ENCODE results near the gene SYCP3.
"Not testable (repeated sequence)": the region's sequence is repeated elsewhere in the genome, so short reads cannot be mapped to it uniquely, and the experiment has no call there.

The SYCP3 gene

DNA sequence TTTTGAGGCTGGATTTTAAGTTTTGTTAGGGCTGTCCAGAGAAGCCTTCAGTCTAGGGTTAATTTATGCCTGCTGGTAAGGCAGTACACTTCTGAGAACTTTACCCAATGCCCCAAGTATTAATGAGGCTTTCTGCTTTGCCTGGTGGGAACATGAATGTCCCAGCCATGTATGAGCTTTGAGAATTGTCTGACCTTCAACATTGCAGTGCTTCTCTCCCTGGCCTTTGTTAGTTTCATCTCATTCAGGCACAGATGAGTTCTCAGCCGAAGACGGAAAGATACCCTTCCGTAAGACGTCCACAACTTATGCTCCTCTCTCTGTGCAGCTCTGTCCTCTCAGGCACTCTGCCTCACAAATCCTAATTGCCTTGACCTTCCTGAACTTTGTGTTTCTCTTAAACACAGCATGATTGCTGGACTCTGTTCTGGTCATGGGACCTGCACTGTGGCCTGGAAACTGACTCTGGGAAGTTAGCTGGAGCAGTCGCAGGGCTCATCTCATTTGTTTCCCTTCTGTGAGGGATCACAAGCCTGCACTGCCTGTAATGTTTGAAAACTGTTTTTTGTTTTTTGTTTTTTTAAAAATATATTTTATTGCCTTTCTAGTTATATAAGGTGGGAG is 26.1 kb downstream of the SYCP3 start:
- DNase-seq (ENCODE audit: low spot score): peak; percentile 19

DNA sequence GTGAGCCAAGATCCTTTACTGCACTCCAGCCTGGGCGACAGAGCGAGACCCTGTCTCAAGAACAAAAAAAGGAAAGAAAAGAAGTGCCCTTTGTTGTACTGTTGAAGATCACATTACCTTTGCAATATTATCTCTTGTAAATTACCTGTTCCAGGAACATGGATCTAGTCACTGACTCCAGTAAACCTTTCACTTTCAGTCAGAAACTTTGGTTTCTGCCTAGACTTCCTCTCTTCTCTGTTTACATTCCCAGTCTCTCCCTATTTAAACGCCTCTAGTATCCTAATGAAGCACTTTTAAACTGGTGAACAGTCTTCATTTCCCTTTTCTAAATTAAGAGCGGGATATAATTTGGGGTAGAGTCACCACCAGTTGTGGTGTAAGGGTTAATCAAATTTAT is 29.0 kb downstream of the SYCP3 start:
- no peak for DNase-seq (ENCODE audit: low spot score)

DNA sequence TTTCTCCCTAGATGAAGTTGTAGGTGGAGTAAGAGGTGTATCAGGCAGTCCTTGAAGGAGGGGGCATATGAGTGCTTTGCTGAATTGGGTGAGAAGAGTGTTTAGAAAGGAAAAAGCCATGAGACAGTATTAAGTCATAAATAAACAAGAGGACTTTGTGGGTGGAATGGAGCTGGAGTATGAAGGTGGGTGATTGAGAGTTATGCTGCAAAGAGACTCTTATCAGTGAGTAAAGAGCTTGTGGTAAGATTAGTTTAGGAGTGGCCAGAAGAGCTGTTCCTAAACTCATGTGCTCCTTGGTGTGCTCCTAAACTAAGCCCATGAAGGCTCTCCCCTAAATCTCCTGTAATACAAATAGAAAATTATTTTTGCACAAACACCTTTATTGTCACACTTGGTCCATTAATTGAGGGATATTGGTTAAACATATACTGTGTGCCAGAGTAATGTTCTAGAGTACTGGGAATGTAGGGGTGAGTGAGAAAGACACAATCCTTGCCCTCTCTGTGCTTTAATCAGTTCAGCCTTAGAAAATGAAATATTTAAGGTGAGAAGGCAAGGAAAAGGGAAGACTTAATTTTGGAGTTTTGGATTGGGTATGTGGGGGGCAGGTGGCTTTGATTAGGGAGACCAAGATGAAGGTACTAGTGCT is 32.0 kb downstream of the SYCP3 start:
- DNase-seq (ENCODE audit: low spot score): no peak

DNA sequence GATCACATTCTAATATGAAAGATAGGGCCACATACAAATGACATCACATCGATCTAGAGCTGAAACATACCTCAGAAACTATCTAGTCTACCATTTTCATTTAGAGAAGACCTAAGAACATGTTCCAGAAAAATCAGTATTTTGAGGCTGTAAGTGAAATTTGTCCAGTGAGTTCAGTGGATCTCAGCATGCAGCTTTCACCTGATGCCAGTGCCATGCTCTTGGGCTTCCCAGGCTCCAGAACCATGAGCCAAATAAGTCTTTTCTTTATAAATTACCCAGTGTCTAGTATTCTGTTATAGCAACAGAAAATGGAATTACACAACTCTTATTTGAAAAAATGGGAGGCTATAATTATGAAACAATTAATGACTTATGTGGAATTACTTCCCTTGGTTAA is 32.9 kb downstream of the SYCP3 start:
- no peak for DNase-seq (ENCODE audit: low spot score)

DNA sequence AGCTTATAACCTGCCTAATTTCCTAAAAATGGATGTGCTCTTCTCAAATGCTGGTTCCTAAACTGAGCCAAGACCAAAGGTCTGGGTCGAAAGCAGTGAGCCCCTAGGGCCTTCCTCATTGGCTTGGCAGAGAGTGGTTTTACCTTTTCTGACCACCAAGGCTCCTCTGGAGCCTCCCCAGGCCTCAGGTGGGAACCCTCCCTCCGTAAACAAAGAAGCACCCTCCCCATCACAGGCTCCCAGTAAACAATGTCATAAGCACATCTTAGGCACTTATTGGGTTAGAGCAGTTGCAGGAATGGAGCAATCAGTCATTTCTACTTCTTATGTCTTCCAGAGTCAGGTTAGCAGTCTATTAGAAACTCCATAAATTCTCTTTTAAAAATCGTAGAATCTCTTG is 35.8 kb downstream of the SYCP3 start:
- no peak for DNase-seq (ENCODE audit: low spot score)

DNA sequence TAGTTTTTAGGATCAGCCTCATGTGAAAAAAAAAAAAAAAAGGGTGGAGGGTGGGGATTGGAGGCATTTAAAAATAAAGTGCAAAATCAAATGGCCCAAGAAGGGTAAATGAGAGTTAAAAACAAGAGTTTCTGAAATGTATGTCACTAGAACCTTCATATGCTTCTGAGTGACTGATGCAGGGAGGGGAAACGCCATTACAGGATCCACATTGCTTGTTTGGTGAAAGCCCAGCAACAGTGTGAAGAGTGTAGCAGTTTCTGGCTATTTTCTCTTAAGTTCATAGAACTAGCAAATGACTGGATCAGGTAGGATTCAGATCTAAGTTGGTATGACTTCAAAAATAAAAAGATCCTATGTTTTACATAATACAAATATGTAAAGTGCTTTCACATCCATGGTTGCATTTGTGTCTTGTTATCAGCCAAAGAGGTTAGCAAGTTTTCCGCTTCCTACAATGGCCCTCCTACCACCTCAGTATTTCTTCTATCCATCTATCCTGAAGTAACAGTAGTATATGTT is 38.9 kb downstream of the SYCP3 start:
- no peak for DNase-seq (ENCODE audit: low spot score)

DNA sequence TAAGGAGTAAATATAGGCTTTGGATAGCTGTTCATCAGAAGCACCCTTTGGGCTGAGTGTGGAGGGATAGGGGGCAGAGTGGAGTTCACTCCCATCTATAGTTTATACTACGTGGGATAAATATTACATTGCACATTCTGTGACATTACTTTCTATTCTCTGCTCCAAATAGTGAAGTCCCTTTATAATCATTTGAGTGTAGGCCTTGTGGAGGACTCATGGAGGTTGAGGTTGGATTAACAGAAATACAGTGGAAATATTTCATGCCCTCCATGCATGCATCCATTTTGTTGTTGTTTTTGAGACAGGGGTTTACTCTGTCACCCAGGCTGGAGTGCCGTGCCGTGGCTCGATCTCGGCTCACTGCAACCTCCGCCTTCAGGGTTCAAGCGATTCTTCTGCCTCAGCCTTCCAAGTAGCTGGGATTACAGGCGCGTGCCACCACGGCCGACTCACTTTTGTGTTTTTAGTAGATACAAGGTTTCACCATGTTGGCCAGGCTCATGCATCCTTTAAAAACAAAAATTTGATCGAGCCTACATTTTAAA is 40.4 kb downstream of the SYCP3 start:
- DNase-seq (ENCODE audit: low spot score): no peak

DNA sequence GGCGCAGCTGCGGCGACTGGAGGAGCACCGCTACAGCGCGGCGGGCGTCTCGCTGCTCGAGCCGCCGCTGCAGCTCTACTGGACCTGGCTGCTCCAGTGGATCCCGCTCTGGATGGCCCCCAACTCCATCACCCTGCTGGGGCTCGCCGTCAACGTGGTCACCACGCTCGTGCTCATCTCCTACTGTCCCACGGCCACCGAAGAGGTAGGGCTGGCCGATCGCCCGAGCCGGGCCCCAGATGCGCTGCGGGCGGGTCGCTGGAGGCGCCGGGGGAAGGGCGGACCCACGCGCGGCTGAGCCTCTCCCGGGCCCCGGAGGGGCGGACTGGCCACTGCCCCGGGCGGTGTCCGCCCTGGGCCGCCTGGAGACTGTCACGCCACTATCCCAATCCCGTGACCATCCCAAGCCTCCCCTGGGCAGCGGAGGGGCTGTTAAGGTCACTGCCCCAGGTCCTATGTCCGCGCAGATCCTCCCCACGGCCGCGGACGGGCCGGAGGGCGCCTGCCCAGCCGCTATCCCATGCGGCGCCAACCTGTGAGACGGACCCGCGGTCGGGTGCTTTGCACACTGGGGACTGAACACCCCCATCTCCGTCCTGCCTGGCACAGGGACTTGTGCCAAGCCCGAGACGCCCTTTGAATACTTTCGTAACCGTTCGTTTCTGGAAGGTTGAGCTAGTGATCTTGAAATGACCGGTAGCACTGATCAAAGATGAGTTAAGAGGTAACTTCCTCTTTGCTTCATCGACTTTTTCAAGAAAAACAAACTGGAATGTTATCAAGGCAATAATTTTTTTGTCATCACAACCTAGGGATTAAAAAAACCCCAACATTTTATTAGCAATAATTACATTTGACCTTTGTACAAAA is 41.1 kb downstream of the SYCP3 start:
- DNase-seq (ENCODE audit: low spot score): peak; percentile 50

DNA sequence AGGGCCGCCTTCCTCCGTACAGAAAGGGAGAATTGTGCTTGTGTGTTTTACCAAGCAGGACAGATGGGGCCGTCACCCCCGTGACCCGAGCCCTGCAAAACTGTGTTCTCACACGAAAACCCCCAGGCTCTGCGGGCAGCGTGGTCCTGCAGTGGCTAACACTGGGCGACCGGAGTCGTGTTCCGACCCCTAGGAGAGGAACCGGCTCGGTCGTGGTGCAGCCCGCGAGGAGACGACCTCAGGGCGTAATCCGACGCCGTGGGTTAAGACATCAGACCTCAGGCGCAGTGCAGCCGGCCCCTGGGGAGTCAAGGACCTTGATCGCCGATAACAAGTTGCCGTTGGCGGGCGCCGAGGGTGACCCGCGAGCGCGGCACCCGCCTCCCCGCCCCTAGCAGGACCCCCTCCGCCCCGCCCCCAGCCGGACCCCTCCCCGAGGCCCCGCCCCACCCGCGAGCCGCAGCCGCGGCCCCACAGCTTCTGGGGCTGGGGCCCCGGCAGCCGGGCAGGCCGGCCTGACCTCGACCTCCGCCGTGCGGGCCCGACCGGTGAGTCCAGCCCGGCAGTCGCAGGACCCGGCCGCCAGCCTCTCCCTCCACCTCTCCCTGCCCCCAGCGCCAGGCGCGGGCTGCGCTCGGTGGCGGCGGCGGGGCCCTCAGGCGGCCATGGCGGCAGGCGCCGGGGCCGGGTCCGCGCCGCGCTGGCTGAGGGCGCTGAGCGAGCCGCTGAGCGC is 41.9 kb downstream of the SYCP3 start, which contains the start of gene CHPT1:
Gene CHPT1 (plus strand): TSS at position 444 of the 733 bp plus-strand sequence. CDS start 222 bp downstream, at position 666.
- DNase-seq (ENCODE audit: low spot score): peak; percentile 73

DNA sequence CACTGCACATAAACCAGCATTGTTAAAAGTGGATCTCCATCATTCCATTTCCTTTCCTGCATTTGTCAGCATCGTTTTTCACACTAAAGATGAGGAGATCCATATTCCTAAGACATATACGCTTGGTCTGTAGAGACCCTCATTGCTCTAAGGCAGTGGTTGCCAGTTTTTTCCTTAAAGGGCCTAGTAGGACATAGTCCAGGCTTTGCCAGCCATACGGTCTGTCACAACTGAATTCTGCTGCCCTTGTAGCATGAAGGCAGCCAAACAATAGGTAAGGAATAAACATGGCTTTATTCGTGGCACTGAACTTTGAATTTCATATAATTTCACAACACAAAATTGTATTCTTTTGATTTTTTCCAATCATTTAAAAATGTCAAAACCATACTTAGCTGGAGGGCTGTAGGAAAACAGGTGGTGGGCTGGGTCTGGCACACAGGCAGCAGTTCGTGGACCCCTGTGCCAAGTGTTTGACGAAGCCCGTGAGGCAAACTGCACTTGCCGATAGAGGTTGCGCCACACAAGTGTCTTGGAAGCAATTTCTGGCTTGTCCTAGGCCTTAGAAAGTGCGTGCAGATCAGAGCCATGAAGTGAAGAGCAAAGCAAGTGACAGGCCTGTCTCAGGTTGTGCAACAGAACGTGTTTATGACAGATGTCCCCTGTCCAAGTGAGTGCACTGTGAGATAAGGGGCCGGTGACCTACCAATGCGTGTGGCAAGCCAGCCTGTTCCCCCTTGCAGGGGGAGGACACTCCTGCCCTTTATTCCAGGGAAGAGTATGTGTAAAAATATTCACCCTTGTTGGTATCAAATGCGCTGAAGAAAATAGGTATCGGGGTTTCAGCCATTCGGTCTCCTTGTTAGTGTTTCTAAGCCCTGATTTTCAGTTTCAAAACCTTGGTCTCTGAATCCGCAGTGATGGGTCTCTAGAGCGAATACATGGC is 42.7 kb downstream of the SYCP3 start:
- DNase-seq (ENCODE audit: low spot score): peak; percentile 81

DNA sequence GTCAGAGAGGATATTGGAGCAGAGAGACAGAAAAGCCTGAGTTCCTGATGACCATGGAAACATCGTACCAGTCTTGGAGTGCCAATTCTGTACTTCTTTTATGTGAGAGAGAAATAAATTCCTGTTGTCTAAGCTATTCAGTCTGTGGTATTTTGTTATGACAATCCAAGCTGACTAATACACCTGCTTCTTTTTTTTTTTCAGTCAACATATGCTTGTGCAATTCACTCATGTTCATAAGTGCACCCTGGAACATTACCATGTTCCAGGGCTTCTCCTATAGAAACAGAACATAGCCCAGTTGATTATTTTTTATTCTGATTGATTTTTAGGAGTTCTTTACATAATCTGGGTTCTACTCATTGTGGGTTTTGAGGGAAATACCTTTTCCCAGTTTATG is 43.6 kb downstream of the SYCP3 start:
- no peak for DNase-seq (ENCODE audit: low spot score)

DNA sequence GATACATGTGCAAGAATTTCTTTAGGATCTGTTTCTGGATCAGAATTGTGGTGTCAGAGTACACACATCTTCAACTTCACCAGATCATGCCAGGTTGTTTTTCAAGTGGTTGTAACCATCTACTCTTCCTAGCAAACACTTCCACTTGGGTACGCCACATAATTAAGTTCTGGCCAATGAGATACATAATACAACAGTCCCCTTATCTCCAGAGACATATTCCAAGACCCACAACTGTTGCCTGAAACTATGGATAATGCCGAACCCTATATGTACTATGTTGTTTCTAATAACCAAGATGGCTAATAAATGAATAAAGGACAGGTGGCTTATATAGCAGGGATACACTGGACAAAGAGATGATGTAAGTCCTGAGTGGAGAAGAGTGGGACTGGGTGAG is 44.3 kb downstream of the SYCP3 start:
- DNase-seq (ENCODE audit: low spot score): no peak

DNA sequence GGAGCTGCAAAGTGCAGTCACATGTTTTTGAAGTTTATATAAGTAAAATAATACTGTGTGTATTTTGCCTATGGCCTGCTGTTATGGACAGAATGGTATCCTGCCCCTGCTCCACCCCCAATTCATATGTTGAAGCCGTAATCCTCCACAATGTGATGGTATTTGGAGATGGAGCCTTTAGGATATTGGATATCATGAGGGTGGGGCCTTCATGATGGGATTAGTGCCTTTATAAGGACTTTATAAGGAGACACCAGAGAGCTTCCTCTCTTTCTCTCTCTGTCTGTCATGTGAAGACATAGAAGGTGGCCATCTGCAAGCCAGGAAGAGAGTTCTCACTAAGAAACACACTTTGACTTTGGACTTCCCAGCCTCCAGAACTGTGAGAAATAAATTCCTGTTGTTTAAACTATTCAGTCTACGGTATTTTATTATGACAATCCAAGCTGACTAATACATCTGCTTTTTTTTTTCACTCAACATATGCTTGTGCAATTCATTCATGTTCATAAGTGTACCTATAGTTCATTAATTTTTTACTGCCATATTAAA is 44.9 kb downstream of the SYCP3 start:
- no peak for DNase-seq (ENCODE audit: low spot score)

DNA sequence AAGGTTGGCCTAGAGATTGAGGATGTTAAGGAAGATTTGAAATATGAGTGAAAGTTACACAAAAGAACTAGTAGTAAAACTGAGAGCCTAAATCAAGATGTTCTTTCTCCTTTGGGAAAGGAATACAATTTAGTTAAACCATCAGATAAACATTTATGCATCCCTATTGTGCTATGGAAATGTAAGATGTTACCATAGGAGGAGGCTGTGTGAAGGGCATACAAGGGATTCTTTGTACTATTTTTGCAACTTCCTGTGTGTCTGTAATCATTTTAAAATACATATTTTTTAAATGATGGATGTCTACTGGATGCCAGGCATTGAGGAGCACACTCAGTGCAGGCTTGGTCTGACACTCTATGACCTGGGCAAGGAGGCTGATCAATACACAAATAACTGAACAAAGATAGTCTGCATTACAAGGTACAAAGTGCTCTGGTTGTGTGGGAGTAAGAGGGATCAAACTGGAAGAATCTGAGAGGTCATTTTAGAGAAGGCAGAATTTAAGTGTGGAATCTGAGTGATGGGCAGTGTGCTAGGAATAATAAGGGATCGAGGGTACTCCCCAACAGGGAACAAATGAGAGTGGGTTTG is 47.7 kb downstream of the SYCP3 start:
- peak; percentile 29 for DNase-seq (ENCODE audit: low spot score)

DNA sequence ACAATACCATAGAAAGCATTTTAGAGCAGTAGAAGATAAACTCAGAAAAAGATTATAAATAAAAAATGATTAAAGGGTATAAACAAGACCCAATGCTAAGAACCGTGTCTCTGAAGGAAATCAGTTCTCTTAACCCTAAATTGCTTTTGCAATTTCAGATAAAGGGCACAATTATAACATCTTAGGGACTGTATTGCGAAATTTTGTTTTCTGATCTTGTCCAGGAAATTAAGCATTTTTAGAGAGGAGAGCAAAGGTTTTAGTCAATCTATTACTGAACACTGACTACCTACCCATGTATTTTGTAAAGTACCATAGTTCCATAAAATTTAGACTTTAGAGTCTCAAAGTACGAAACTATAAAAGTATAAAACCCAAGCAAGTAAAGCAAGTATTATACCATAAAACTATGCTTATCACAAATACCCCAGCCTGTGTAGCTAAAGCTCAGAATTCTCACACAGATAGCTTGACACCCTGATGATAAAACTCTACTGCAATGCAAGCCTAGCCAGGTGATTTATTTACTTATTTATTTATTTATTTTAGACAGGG is 48.6 kb downstream of the SYCP3 start:
- no peak for DNase-seq (ENCODE audit: low spot score)

DNA sequence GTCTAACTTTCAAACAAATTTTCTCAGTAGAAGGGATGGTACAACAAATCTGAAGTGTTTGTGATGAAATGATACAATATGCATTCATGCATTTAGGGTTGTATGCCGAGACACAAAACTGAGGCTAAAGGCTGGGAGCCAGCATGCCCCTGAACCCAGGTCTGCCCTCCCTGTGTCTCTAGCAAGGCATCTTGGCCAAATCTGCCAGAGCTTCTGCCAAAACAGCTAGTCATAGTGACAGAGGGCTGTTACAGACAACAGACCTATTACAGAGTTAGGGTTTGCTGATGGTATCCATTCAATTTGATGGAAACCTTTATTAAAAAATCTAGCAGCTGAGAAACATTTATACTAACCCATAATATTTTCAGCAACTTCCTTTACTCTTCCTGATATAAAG is 53.1 kb downstream of the SYCP3 start:
- DNase-seq (ENCODE audit: low spot score): no peak

DNA sequence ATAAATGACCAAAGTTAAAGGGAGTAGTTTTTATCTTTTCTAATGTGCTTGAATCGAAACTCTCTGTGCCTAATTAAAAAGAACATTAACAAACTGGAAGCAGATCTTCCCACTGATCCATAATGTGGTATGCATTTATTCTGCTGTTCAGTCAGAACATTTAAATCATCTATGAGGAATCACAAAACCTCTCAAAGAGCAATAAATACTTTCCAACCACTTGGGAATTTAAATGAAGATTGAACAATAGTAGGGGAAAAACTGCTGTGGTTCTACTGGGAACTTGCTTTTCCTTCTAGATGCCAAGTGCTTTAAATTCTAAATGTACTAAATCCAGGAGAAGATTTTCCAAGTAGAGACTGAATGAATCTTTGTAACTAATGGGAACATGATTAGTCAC is 54.2 kb downstream of the SYCP3 start:
- DNase-seq (ENCODE audit: low spot score): no peak

DNA sequence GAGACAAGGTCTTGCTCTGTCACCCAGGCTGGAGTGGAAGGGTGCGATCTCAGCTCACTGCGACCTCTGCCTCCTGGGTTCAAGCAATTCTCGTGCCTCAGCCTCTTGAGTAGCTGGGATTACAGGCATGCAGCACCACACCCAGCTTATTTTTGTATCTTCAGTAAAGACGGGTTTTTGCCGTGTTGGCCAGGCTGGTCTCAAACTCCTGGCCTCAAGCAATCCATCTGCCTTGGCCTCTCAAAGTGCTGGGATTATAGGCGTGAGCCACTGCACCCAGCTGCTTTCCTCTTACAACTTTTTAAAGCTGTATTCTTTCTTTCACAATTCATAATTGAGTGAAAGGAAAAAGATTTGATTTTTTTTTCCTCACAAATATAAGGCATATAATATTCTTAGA is 57.6 kb downstream of the SYCP3 start:
- DNase-seq (ENCODE audit: low spot score): not testable (repeated sequence)

DNA sequence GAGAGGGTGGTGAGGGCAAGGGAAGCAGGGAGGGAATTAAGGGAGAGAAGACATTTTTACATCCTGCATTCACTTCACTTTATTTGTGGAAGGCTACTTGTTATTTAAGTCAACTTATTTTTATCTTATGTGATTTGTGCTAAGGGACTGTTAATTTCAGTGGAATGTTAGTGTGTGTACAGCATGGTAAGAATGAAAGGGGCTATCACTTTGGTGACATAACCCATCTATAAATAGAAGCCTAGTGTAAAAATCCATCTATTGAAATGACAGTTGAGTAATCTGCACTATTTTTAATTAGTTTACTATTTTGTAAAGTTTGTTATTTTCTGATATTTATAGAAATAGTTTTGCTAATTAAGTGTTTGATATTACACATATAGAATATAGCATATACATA is 58.6 kb downstream of the SYCP3 start:
- DNase-seq (ENCODE audit: low spot score): no peak

DNA sequence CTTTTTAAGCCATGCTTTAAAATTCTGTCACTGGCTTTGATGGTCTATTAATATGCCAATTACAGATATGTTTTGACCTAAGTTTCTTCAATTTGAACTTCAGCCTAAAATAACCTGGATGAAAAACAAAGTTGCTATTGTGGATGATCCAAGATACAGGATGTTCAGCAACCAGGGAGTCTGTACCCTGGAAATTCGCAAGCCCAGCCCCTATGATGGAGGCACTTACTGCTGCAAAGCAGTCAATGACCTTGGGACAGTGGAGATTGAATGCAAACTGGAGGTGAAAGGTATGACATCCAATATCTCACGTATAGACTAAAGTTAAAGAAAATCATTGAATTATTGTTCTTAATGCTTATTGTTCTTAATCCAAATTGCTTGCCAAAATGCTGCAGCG is 59.0 kb downstream of the SYCP3 start:
- no peak for DNase-seq (ENCODE audit: low spot score)

All from HuH-7.5 (cell line).